HCT116 (cell line): ENCODE results near the gene ARFGEF3.

Experiments used
- RAD21 ChIP-seq: IDR thresholded peaks from 2 replicates; pipeline ENCODE4 v1.6.1; 2012; ENCODE audit warnings: low read depth, mild to moderate bottlenecking
- YY1 ChIP-seq: IDR thresholded peaks from 2 replicates; pipeline ENCODE4 v1.6.1; 2011; ENCODE audit warnings: low read length, low read depth, moderate library complexity, mild to moderate bottlenecking; ENCODE audit not compliant: insufficient replicate concordance; ENCODE audit errors: extremely low read depth
- ZNF274 ChIP-seq: fragments of 200-500 bp; sonication (Bioruptor generic); IDR thresholded peaks from 2 replicates; pipeline ENCODE4 v1.6.1; 2014; ENCODE audit warnings: mild to moderate bottlenecking, low read depth, low read length, inconsistent platforms
- TF ChIP-seq, protein P1 (sequence below), 3 experiments: fragments of 200-600 bp in 1 of 3; sonication (generic) in 1 of 3; IDR thresholded peaks in 2 of 3; conservative IDR thresholded peaks in 1 of 3; 2 replicates each; pipeline ENCODE4 v1.5.1; 2012 to 2017; ENCODE audit warnings: low read depth in 2 of 3, low read length in 2 of 3, antibody characterized with exemption in 1 of 3, borderline replicate concordance in 1 of 3, control low read depth in 1 of 3, mild to moderate bottlenecking in 1 of 3, mixed read lengths in 1 of 3, mixed run types in 1 of 3, moderate library complexity in 1 of 3; ENCODE audit not compliant: insufficient read depth in 1 of 3
- TF ChIP-seq, protein P2 (sequence below): IDR thresholded peaks from 2 replicates; pipeline ENCODE4 v1.6.1; 2012

DNA sequence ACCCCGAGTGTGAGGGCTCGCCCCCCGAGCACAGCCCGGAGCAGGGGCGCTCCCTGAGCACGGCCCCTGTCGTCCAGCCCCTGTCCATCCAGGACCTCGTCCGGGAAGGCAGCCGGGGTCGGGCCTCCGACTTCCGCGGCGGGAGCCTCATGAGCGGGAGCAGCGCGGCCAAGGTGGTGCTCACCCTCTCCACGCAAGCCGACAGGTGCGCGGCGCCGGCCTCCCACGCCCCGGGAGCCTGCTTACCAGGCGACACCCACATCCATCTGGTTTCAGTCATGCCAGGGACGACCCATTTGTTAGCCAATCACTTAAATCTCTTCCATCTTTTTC is 130.1 kb downstream of the ARFGEF3 start:
- TF ChIP-seq, protein P1, sequence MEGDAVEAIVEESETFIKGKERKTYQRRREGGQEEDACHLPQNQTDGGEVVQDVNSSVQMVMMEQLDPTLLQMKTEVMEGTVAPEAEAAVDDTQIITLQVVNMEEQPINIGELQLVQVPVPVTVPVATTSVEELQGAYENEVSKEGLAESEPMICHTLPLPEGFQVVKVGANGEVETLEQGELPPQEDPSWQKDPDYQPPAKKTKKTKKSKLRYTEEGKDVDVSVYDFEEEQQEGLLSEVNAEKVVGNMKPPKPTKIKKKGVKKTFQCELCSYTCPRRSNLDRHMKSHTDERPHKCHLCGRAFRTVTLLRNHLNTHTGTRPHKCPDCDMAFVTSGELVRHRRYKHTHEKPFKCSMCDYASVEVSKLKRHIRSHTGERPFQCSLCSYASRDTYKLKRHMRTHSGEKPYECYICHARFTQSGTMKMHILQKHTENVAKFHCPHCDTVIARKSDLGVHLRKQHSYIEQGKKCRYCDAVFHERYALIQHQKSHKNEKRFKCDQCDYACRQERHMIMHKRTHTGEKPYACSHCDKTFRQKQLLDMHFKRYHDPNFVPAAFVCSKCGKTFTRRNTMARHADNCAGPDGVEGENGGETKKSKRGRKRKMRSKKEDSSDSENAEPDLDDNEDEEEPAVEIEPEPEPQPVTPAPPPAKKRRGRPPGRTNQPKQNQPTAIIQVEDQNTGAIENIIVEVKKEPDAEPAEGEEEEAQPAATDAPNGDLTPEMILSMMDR (IDR thresholded peaks at IDR 0.05 in 2 of 3, conservative IDR thresholded peaks at IDR 0.05 in 1 of 3; ENCODE audit: borderline replicate concordance in 1 of 3, insufficient read depth in 1 of 3, low read depth in 2 of 3, low read length in 2 of 3) = no peak
- TF ChIP-seq, protein P2, sequence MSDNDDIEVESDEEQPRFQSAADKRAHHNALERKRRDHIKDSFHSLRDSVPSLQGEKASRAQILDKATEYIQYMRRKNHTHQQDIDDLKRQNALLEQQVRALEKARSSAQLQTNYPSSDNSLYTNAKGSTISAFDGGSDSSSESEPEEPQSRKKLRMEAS = no peak
- TF ChIP-seq ZNF274 (no peak), YY1 (no peak), RAD21 (no peak)
